ENCODE results near the gene LIPJ. TPM values are rescaled to one million over a fixed set of nuclear protein-coding genes. Genes with fewer than 3 reads are reported as not detected.

Gene LIPJ, protein sequence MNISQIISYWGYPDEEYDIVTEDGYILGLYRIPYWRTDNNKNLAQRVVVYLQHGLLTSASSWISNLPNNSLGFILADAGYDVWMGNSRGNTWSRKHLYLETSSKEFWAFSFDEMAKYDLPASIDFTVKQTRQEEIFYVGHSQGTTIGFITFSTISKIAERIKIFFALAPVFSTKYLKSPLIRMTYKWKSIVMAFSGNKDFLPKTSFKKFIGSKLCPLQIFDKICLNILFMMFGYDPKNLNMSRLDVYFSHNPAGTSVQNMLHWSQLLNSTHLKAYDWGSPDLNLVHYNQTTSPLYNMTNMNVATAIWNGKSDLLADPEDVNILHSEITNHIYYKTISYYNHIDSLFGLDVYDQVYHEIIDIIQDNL
- 0.09 TPM in 1 of 3 replicates, not detected in the others for total RNA-seq (2021)
- Bru-seq, nascent RNA: percentile 15 among the genes with signal in this experiment
- long read RNA-seq, experiment 1: 0 reads
- long read RNA-seq, experiment 2: 0 reads
- long read RNA-seq, experiment 3: 0 reads

GRCh38 chr10:88586462-88586861, at the start of gene LIPJ:
LIPJ (plus strand) TSS chr10:88586762; CDS start chr10:88590688, 3,926 bp downstream.
- ATAC-seq (no peak), DNase-seq (ENCODE audit: low spot score) (no peak)
- Mint-ChIP-seq H3K27ac (no peak within 1 kb of the TSS), H3K36me3 (no peaks in the 10 kb centered on the region), H3K4me3 (no peak within 1 kb of the TSS), H3K4me1 (peaks cover 12% of the 10 kb centered on the region), H3K9me3 (no peaks in the 10 kb centered on the region), H3K27me3 (ENCODE audit: low read depth) (peaks cover 37% of the 10 kb centered on the region)
- no peak for TF ChIP-seq JUN (CRISPR knock-in tag; IDR thresholded peaks at IDR 0.05)
- no peak for TF ChIP-seq STAT6 (CRISPR knock-in tag; conservative IDR thresholded peaks at IDR 0.05; ENCODE audit: low read depth)
- no peak for TF ChIP-seq ZNF423 (CRISPR knock-in tag; IDR thresholded peaks at IDR 0.05)
- POLR2A ChIA-PET: no interaction called here
- CTCF ChIA-PET: no interaction called here

DNA sequence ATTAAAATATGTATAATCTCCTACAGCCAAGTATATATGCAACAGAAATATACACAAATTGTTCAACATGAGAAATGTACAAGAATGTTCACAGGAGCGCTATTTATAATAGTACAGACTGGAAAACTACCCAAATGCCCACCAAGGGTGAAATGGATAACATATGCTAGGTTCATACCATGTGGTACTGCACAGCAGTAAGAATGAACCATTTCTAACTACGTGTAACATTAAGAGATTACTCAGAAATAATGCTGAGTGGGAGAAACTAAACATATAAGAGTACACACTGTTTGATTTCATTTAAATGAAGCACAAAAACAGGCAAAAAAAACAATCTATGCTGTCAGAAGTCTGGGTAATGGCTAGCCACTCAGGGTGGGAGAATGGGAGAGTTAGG, 49.2 kb upstream of the LIPJ start:
- CTCF ChIA-PET: no interaction called here
- peaks cover 2% of the 10 kb centered on the region; the same call in 1 of the 2 replicates for H3K4me1 Mint-ChIP-seq
- POLR2A ChIA-PET: no interaction called here
- no peak for DNase-seq (ENCODE audit: low spot score)
- H3K4me3 Mint-ChIP-seq: no peak overlapping the region
- H3K27me3 Mint-ChIP-seq (ENCODE audit: low read depth): no peaks in the 10 kb centered on the region
- no peaks in the 10 kb centered on the region for H3K9me3 Mint-ChIP-seq
- H3K27ac Mint-ChIP-seq: no peak overlapping the region
- TF ChIP-seq, protein P1, sequence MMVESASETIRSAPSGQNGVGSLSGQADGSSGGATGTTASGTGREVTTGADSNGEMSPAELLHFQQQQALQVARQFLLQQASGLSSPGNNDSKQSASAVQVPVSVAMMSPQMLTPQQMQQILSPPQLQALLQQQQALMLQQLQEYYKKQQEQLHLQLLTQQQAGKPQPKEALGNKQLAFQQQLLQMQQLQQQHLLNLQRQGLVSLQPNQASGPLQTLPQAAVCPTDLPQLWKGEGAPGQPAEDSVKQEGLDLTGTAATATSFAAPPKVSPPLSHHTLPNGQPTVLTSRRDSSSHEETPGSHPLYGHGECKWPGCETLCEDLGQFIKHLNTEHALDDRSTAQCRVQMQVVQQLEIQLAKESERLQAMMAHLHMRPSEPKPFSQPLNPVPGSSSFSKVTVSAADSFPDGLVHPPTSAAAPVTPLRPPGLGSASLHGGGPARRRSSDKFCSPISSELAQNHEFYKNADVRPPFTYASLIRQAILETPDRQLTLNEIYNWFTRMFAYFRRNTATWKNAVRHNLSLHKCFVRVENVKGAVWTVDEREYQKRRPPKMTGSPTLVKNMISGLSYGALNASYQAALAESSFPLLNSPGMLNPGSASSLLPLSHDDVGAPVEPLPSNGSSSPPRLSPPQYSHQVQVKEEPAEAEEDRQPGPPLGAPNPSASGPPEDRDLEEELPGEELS (CRISPR knock-in tag; IDR thresholded peaks at IDR 0.05): no peak
- H3K36me3 Mint-ChIP-seq: no peaks in the 10 kb centered on the region
- no peak for ATAC-seq

DNA sequence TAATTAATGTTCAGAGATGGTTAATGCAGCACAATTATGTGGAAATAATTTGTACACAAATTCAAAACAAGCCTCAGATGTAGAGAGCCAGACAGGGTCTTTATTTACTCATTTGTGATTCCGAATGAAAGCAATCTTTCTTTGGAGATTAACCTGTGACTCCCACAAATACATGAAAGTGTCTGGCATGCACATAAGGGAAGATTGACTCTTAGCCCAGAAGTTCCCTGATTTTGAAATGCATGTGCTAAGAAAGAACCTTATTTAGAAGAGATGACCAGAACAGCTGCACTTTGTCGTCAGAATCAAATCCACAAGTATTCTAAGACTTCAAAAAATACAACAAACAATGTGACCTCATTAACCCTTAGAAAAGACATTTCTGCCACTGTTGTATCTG, 48.5 kb upstream of the LIPJ start:
- Mint-ChIP-seq H3K27ac (no peak overlapping the region), H3K36me3 (no peaks in the 10 kb centered on the region), H3K27me3 (ENCODE audit: low read depth) (no peaks in the 10 kb centered on the region), H3K4me3 (no peak overlapping the region), H3K4me1 (peaks cover 4% of the 10 kb centered on the region), H3K9me3 (no peaks in the 10 kb centered on the region)
- ChIA-PET CTCF (no interaction called here), POLR2A (no interaction called here)
- DNase-seq (ENCODE audit: low spot score) (no peak), ATAC-seq (no peak)
- TF ChIP-seq SOX15 (CRISPR knock-in tag; IDR thresholded peaks at IDR 0.05) (no peak), ERG (CRISPR knock-in tag; IDR thresholded peaks at IDR 0.05) (no peak), TEAD1 (CRISPR knock-in tag; IDR thresholded peaks at IDR 0.05) (no peak), MYBL2 (CRISPR knock-in tag; IDR thresholded peaks at IDR 0.05) (no peak), NR2C2 (CRISPR knock-in tag; IDR thresholded peaks at IDR 0.05) (no peak)
- TF ChIP-seq, protein P1 (CRISPR knock-in tag; IDR thresholded peaks at IDR 0.05): no peak

GRCh38 chr10:88540351-88540750, 46.2 kb upstream of the LIPJ start:
- no peak overlapping the region for H3K27ac Mint-ChIP-seq
- no peaks in the 10 kb centered on the region for H3K9me3 Mint-ChIP-seq
- no peak for ATAC-seq
- H3K4me1 Mint-ChIP-seq: peaks cover 5% of the 10 kb centered on the region
- ChIA-PET POLR2A (no interaction called here), CTCF (no interaction called here)
- no peaks in the 10 kb centered on the region for H3K36me3 Mint-ChIP-seq
- no peak for DNase-seq (ENCODE audit: low spot score)
- H3K27me3 Mint-ChIP-seq (ENCODE audit: low read depth): no peaks in the 10 kb centered on the region
- no peak overlapping the region for H3K4me3 Mint-ChIP-seq
- no peak for TF ChIP-seq ZSCAN18 (CRISPR knock-in tag; IDR thresholded peaks at IDR 0.05)
- TF ChIP-seq JAZF1 (CRISPR knock-in tag; IDR thresholded peaks at IDR 0.05): no peak
- no peak for TF ChIP-seq ETV6 (CRISPR knock-in tag; IDR thresholded peaks at IDR 0.05)
- no peak for TF ChIP-seq ZNF121 (CRISPR knock-in tag; IDR thresholded peaks at IDR 0.05)
- TF ChIP-seq GABPB1 (CRISPR knock-in tag; IDR thresholded peaks at IDR 0.05): no peak
- no peak for TF ChIP-seq ZNF232 (CRISPR knock-in tag; IDR thresholded peaks at IDR 0.05)
- no peak for TF ChIP-seq CTCF (IDR thresholded peaks at IDR 0.05)
